HCT116 (cell line): ENCODE measurements around the gene SND1. TPM values are rescaled to one million over a fixed set of nuclear protein-coding genes. Genes with fewer than 3 reads are reported as not detected.

Experiments used
- ATAC-seq: fragments of 200-7000 bp; cut with Tn5 transposase; 2 replicates; pipeline ENCODE4 v1.9.1; 2020; ENCODE audit warnings: mild to moderate bottlenecking, moderate library complexity
- BruUV-seq: library from RNA; stranded (reverse); fragments of 400-500 nt; replicated peaks from 2 replicates; lab custom pipeline; 2021; lab: Mats Ljungman, UMichigan
- CTCF ChIA-PET: fragments of 300-600 bp; sonication (Branson Sonifier 250); formaldehyde crosslinking; loops from one replicate; lab custom pipeline; 2021; ENCODE audit warnings: antibody characterized with exemption; lab: Charles Lee
- POLR2A ChIA-PET: fragments of 300-600, 350-600 bp; sonication (Branson Sonifier 250); formaldehyde crosslinking; loops from one replicate; lab custom pipeline; 2021; ENCODE audit warnings: antibody characterized with exemption; lab: Charles Lee
- RAD21 ChIA-PET, 2 experiments: fragments of 300-600 bp; sonication (Branson Sonifier 250); formaldehyde crosslinking; loops; one replicate each; lab custom pipeline; 2023; ENCODE audit warnings: low total read pairs in 2 of 2; ENCODE audit not compliant: uncharacterized antibody in 2 of 2, unreplicated experiment in 2 of 2, low non-redundant PET in 1 of 2; lab: Charles Lee
- DNase-seq: peaks from one replicate; pipeline ENCODE4 v3.0.0-alpha.2; 2010; ENCODE audit warnings: low read depth, low spot score
- H2AFZ ChIP-seq: fragments of 200-600 bp; shearing (Covaris generic), sonication (generic); 2 replicates; pipeline ENCODE4 v1.6.1; 2017; ENCODE audit warnings: low read depth, mixed run types, mixed read lengths, antibody characterized with exemption, low read length; ENCODE audit not compliant: poor library complexity, severe bottlenecking
- H3K27ac ChIP-seq: 2 replicates; pipeline ENCODE4 v1.5.1; 2012; ENCODE audit warnings: low read depth, low read length
- H3K27me3 ChIP-seq: fragments of 200-600 bp; sonication (generic); 2 replicates; pipeline ENCODE4 v1.6.1; 2016; ENCODE audit warnings: mixed run types, low read length, mixed read lengths; ENCODE audit not compliant: insufficient read depth
- H3K36me3 ChIP-seq, 2 experiments: fragments of 200-500 bp in 1 of 2; fragments of 200-600 bp in 1 of 2; sonication (Bioruptor generic) in 1 of 2; sonication (generic) in 1 of 2; 2 replicates each; pipeline versions ENCODE4 v1.5.1 to v1.6.1; 2014 to 2016; ENCODE audit warnings: low read length in 2 of 2, inconsistent platforms in 1 of 2, mixed read lengths in 1 of 2, mixed run types in 1 of 2; ENCODE audit not compliant: insufficient read depth in 2 of 2, control insufficient read depth in 1 of 2
- H3K4me1 ChIP-seq, 2 experiments: fragments of 200-600 bp in 1 of 2; sonication (generic) in 1 of 2; 2 replicates each; pipeline versions ENCODE4 v1.5.1 to v1.6.1; 2012 to 2017; ENCODE audit warnings: low read length in 2 of 2, inconsistent platforms in 1 of 2, mild to moderate bottlenecking in 1 of 2, mixed read lengths in 1 of 2, mixed run types in 1 of 2, moderate library complexity in 1 of 2; ENCODE audit not compliant: insufficient read depth in 2 of 2, control insufficient read depth in 1 of 2
- H3K4me2 ChIP-seq: fragments of 200-600 bp; sonication (generic); 2 replicates; pipeline ENCODE4 v1.6.1; 2017; ENCODE audit warnings: mixed run types, low read length, mixed read lengths
- H3K4me3 ChIP-seq, 2 experiments: fragments of 200-600 bp in 1 of 2; sonication (generic) in 1 of 2; replicated peaks in 1 of 2; 2 replicates each; pipeline ENCODE4 v1.5.1; 2011 to 2016; ENCODE audit warnings: low read length in 2 of 2, control low read depth in 1 of 2, low read depth in 1 of 2, mild to moderate bottlenecking in 1 of 2, mixed read lengths in 1 of 2, mixed run types in 1 of 2
- H3K79me2 ChIP-seq: fragments of 200-600 bp; sonication (generic); 2 replicates; pipeline ENCODE4 v1.6.1; 2017; ENCODE audit warnings: mild to moderate bottlenecking, mixed run types, low read length, moderate library complexity, mixed read lengths; ENCODE audit not compliant: insufficient read depth
- H3K9ac ChIP-seq: fragments of 200-600 bp; sonication (generic); 2 replicates; pipeline ENCODE4 v1.6.1; 2016; ENCODE audit warnings: low read length, mixed read lengths
- H3K9me2 ChIP-seq: fragments of 200-600 bp; sonication (generic), shearing (Covaris generic); 2 replicates; pipeline ENCODE4 v1.6.1; 2017; ENCODE audit warnings: mixed run types, mild to moderate bottlenecking, moderate library complexity; ENCODE audit not compliant: insufficient read depth
- H3K9me3 ChIP-seq, 2 experiments: fragments of 200-500 bp in 1 of 2; fragments of 200-600 bp in 1 of 2; sonication (Bioruptor generic) in 1 of 2; sonication (generic) in 1 of 2; 2 replicates each; pipeline ENCODE4 v1.6.1; 2014 to 2017; ENCODE audit warnings: low read length in 2 of 2, mixed read lengths in 2 of 2, inconsistent platforms in 1 of 2, low read depth in 1 of 2, mild to moderate bottlenecking in 1 of 2, mixed run types in 1 of 2, moderate library complexity in 1 of 2; ENCODE audit not compliant: control insufficient read depth in 1 of 2, insufficient read depth in 1 of 2
- H4K20me1 ChIP-seq: fragments of 200-600 bp; sonication (generic), shearing (Covaris generic); 2 replicates; pipeline ENCODE4 v1.6.1; 2017; ENCODE audit warnings: mixed run types, mild to moderate bottlenecking, moderate library complexity; ENCODE audit not compliant: insufficient read depth
- ATF3 ChIP-seq: IDR thresholded peaks from 2 replicates; pipeline ENCODE4 v1.6.1; 2012
- TCF7L2 ChIP-seq: IDR thresholded peaks from 2 replicates; pipeline ENCODE4 v1.7.0; 2011; ENCODE audit warnings: borderline replicate concordance, inconsistent platforms; ENCODE audit not compliant: insufficient read depth, insufficient read length; ENCODE audit errors: extremely low read depth
- intact Hi-C: fragments of 100-400 bp; cut with micrococcal nuclease; formaldehyde crosslinking; loops from 2 replicates; pipeline ENCODE4 v1.10.0; 2022
- total RNA-seq: library from RNA; stranded (reverse); gene quantifications from one replicate; pipeline ENCODE4 v1.2.1, GENCODE V29; 2021; ENCODE audit not compliant: unreplicated experiment
- TF ChIP-seq, protein P1 (sequence below): IDR thresholded peaks from 2 replicates; pipeline ENCODE4 v1.6.1; 2011; ENCODE audit warnings: mild to moderate bottlenecking, low read length, moderate library complexity; ENCODE audit not compliant: insufficient replicate concordance; ENCODE audit errors: extremely low read depth

The SND1 gene
- total RNA-seq, 1 experiment from 2014 or later, result 169 TPM

GRCh38 chr7:127802845-127803244 lies 150.9 kb downstream of the SND1 start:
- ATAC-seq, result no peak
- no peaks in the 10 kb centered on the region for H3K27me3 ChIP-seq
- no peak overlapping the region for H3K4me3 ChIP-seq
- no peaks in the 10 kb centered on the region for H3K4me1 ChIP-seq
- POLR2A ChIA-PET, result no interaction called here
- peaks cover 30% of the 10 kb centered on the region for H4K20me1 ChIP-seq
- H3K9ac ChIP-seq, result no peak overlapping the region
- TF ChIP-seq TCF7L2, result no peak
- TF ChIP-seq, protein P1, sequence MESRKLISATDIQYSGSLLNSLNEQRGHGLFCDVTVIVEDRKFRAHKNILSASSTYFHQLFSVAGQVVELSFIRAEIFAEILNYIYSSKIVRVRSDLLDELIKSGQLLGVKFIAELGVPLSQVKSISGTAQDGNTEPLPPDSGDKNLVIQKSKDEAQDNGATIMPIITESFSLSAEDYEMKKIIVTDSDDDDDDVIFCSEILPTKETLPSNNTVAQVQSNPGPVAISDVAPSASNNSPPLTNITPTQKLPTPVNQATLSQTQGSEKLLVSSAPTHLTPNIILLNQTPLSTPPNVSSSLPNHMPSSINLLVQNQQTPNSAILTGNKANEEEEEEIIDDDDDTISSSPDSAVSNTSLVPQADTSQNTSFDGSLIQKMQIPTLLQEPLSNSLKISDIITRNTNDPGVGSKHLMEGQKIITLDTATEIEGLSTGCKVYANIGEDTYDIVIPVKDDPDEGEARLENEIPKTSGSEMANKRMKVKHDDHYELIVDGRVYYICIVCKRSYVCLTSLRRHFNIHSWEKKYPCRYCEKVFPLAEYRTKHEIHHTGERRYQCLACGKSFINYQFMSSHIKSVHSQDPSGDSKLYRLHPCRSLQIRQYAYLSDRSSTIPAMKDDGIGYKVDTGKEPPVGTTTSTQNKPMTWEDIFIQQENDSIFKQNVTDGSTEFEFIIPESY, result no peak
- TF ChIP-seq, all 23 proteins: peak for 0
- intact Hi-C loops, result no loop called here
- H3K27ac ChIP-seq, result no peak overlapping the region
- no peak for DNase-seq
- ChIA-PET CTCF (no interaction called here), RAD21 (no interaction called here)
- no peak overlapping the region for H2AFZ ChIP-seq
- no peaks in the 10 kb centered on the region for H3K9me3 ChIP-seq
- no peaks in the 10 kb centered on the region for H3K36me3 ChIP-seq
- BruUV-seq, result no TSS peak
- peaks cover 79% of the 10 kb centered on the region for H3K79me2 ChIP-seq
- H3K4me2 ChIP-seq, result no peak overlapping the region
- no peaks in the 10 kb centered on the region; the same call in 1 of the 2 replicates for H3K9me2 ChIP-seq

DNA sequence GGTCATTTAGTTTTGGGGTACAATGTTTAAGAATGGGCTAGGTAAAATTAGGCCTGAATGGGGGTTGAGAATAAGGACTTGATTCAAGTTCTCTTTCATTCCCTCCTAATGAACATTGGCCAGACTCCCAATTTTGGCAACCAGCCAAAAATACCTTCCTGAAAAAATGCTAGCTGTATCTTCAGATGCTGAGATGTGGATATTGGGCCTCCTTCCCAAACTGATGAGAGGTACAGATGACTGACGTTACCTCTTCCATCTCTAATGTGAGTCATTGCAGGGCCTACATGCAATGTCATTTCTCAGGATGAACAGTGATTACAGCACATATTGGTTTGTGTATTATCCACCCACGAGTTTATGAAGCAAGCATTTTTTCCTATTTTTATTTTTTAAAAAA lies 151.6 kb downstream of the SND1 start:
- no TSS peak for BruUV-seq
- no peak for TF ChIP-seq ATF3
- Histone ChIP-seq H3K4me3 (no peak overlapping the region), H3K9ac (no peak overlapping the region), H3K36me3 (0 out of 4 replicates have a peak, but pooled peaks cover 0 to 2% of the 10 kb centered on the region in 2 experiments), H4K20me1 (peaks cover 30% of the 10 kb centered on the region), H3K27ac (no peak overlapping the region), H3K4me2 (no peak overlapping the region), H2AFZ (no peak overlapping the region), H3K9me3 (no peaks in the 10 kb centered on the region), H3K4me1 (no peaks in the 10 kb centered on the region), H3K27me3 (no peaks in the 10 kb centered on the region), H3K79me2 (peaks cover 71% of the 10 kb centered on the region), H3K9me2 (no peaks in the 10 kb centered on the region; the same call in 1 of the 2 replicates)
- ATAC-seq (no peak), DNase-seq (no peak)
- CTCF ChIA-PET, result interaction anchor here (2.1 kb wide), 1 partner anchor 11 kb away, joined by 8 read pairs; no protein-coding TSS in a partner anchor
- POLR2A ChIA-PET, result no interaction called here
- RAD21 ChIA-PET, result no interaction called here
- intact Hi-C loops, result no loop called here
